ENCODE measurements around the gene ATOH8. TPM values are rescaled to one million over a fixed set of nuclear protein-coding genes. Genes with fewer than 3 reads are reported as not detected.

Gene ATOH8
- total RNA-seq, 4 donors from 2014 or later, result 39.8 to 137 (median 61.9) TPM

DNA sequence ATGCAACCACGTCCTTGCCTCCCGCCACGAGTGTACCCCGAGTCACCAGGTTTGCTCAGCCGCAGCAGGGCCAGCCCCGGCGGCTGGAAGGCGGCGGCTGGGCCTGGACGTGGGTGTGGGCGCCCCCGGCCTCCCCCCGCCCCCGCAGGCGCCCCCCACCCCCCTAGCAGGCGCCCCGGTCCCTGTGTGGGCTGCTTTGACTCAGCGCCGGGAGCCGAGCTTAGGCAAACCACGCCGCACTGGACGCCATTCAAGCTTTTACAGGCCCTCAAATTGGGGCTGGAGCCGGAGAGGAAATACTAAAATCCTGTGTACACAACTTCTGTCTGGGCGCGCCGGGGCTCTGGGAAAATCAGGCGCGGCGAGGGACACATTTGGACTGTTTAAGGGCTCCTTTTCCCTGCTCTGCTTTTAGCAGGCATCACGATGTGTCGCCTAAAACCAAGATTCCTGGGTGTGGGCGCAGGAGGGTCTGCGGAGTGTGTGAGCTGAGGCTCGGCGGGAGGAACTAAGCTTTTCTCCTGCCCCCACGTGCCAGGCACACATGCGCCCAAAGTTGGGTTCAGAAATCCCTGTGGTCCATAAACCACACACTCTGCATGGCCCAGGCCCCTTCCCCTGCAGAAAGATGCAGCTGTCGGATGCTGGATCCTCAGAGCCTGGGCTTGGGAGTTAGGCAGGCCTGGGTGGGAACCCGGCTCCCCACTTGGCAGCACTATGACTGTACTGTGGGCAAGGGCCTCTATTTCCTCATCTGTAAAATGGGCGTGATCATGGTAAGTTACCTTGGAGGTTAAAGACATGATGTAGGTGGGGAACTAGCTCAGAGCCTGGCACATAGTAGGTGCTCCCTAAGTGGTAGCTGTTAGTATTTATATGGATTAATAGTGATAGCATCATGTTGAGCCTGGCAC lies 57.6 kb downstream of the ATOH8 start:
- TF ChIP-seq, protein P1, sequence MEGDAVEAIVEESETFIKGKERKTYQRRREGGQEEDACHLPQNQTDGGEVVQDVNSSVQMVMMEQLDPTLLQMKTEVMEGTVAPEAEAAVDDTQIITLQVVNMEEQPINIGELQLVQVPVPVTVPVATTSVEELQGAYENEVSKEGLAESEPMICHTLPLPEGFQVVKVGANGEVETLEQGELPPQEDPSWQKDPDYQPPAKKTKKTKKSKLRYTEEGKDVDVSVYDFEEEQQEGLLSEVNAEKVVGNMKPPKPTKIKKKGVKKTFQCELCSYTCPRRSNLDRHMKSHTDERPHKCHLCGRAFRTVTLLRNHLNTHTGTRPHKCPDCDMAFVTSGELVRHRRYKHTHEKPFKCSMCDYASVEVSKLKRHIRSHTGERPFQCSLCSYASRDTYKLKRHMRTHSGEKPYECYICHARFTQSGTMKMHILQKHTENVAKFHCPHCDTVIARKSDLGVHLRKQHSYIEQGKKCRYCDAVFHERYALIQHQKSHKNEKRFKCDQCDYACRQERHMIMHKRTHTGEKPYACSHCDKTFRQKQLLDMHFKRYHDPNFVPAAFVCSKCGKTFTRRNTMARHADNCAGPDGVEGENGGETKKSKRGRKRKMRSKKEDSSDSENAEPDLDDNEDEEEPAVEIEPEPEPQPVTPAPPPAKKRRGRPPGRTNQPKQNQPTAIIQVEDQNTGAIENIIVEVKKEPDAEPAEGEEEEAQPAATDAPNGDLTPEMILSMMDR (IDR thresholded peaks at IDR 0.05; ENCODE audit: low read depth), result no peak

- TF ChIP-seq, protein P1 (IDR thresholded peaks at IDR 0.05; ENCODE audit: low read depth), result no peak
These were observed 58.4 kb downstream of the ATOH8 start for GRCh38 chr2:85812094-85812735.

GRCh38 chr2:85813211-85813981 lies 59.6 kb downstream of the ATOH8 start:
- TF ChIP-seq, protein P1 (IDR thresholded peaks at IDR 0.05; ENCODE audit: low read depth), result no peak

DNA sequence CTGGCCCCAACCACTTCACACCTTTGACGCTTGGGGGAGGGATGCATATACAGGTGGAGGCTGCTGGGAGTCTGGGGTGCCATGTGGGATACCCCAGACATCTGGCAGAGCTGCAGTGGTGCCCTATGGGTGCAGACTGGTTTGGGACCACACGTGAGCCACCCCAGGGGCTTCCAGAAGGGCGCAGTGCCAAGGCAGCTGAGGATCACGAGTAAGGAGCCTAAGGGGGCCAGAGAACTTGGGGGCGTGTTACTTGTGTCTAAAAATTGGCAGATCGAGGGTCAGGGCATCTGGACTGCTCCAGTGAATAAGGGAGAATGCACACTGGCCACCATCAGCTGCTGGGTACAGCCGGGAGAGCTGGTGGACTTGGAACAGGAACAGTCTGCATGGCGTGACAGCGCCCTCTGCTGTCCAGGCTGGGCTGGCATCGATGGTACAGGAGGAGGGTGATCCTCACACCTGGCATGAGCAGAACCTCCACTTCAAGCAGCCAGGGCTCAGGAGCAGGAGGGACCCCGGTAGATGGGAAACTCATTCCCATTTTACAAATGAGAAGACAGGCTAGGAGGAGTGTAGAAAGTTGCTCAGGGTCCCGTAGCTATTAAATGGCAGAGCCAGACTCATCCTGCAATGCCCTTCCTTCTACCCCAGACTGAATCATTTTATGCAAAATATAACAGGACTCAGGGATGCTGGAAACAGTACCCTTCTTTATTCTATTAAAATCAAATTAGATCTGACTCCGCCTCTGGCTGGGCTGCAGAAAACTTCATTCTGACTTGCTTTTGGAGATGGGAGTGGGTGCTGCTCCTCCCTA lies 60.4 kb downstream of the ATOH8 start:
- TF ChIP-seq, protein P1 (IDR thresholded peaks at IDR 0.05; ENCODE audit: low read depth), result no peak

DNA sequence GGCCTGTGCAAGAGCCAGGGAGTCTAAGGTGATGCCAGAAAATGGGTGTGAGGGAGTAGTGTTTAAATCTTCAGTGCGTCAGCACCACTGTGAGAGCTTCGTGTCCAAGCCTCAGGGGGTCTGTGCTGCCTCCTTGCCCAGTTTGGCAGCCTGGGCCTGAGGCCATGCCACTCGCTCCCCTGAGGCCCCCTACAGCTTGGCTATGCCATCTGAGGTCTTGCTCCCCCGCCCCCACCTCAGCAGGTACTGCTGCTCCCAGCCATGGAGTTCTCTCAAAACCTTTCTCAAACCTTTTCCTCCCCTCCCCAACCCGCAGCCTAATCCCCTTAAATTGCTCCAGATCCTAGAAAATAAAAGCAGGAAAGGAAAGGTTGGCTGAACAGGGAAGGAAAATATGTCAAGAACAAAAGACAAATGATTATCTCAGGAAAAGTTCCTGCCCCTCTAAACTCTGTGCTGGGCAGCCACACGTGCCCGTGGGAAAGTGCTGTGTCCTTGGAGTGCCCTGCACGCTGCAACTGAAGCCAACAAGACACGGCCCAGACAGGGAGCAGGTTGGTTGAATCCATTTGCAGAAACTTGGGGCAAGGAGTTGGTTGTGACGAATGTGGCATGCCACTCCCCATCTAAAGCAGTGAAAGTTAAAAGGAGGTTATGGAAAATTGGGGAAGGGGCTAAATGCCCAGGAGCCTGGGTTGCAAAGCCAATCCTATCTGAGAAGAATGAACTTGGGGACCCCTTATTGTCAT lies 61.2 kb downstream of the ATOH8 start:
- TF ChIP-seq, protein P1 (IDR thresholded peaks at IDR 0.05; ENCODE audit: low read depth), result no peak

DNA sequence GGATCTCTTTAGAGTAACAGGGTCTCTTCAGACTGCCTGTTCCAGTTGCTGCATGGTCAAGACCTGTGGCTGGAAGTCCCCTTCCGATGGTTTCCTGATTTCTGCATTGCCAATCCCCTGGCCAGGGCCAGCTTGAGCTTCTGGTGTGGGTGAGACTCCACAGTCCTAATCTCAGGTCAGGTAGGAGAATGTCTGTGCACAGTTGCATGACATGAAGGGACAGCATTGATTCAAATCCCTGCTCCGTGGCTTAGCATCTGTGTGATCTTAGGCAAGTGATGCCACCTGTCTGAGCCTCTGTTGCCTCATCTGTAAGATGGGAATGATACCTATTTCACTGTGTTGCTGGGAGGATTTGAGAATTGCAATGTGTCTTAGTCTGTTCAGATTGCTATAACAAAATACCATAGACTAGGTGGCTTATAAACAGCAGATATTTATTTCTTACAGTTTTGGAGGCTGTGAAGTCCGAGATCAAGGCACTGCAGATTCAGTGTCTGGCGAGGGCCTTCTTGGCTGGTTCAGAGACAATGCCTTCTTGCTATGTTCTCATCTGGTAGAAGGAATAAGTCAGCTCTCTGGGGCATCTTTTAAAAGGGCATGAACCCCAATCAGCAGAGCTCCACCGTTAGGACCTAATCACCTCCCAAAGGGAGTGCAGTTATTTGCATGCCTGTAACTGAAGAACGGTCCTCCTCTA lies 66.2 kb downstream of the ATOH8 start:
- TF ChIP-seq, protein P1 (IDR thresholded peaks at IDR 0.05; ENCODE audit: low read depth), result no peak

All from subcutaneous adipose tissue (tissue), 4 donors.